SU-DHL-6 (cell line): ENCODE results near the gene PARP1.

Experiments used
- H2AFZ ChIP-seq: fragments of 200-600 bp; sonication (generic); 2 replicates; pipeline ENCODE4 v1.6.1; 2014; ENCODE audit warnings: low read depth, mild to moderate bottlenecking, moderate library complexity, mixed read lengths, antibody characterized with exemption, low read length; ENCODE audit not compliant: severe bottlenecking
- H3F3A ChIP-seq: fragments of 200-600 bp; shearing (Covaris generic); 2 replicates; pipeline ENCODE4 v1.6.0; 2016; ENCODE audit warnings: antibody characterized with exemption, mild to moderate bottlenecking; ENCODE audit not compliant: insufficient read depth
- H3K27ac ChIP-seq: fragments of 200-600 bp; sonication (generic); 2 replicates; pipeline ENCODE4 v1.5.1; 2016; ENCODE audit warnings: low read depth, mild to moderate bottlenecking, low read length, moderate library complexity, mixed read lengths
- H3K27me3 ChIP-seq: fragments of 200-600 bp; sonication (generic), shearing (Covaris generic); 2 replicates; pipeline ENCODE4 v1.6.0; 2014; ENCODE audit warnings: mild to moderate bottlenecking, low read length
- H3K36me3 ChIP-seq: fragments of 200-600 bp; sonication (generic); 2 replicates; pipeline ENCODE4 v1.6.1; 2014; ENCODE audit warnings: mild to moderate bottlenecking, low read length, mixed read lengths
- H3K4me2 ChIP-seq: fragments of 300-600, 200-600 bp; shearing (Covaris generic), sonication (generic); 2 replicates; pipeline ENCODE4 v1.6.0; 2014; ENCODE audit warnings: low read length, low read depth, mild to moderate bottlenecking; ENCODE audit not compliant: poor library complexity, severe bottlenecking
- H3K4me3 ChIP-seq: fragments of 200-600 bp; sonication (generic); 2 replicates; pipeline ENCODE4 v1.5.1; 2014; ENCODE audit warnings: antibody characterized with exemption, low read length, mild to moderate bottlenecking, mixed read lengths; ENCODE audit not compliant: insufficient read depth, poor library complexity, severe bottlenecking
- H3K79me2 ChIP-seq: fragments of 200-600 bp; sonication (generic); 2 replicates; pipeline ENCODE4 v1.6.1; 2014; ENCODE audit warnings: mild to moderate bottlenecking, low read length, moderate library complexity; ENCODE audit not compliant: insufficient read depth
- H3K9ac ChIP-seq: fragments of 200-600 bp; sonication (generic); 2 replicates; pipeline ENCODE4 v1.7.0; 2014; ENCODE audit warnings: mild to moderate bottlenecking, low read length
- H3K9me2 ChIP-seq: fragments of 200-600 bp; sonication (generic); replicated peaks from 2 replicates; pipeline ENCODE4 v1.6.1; 2014; ENCODE audit warnings: low read length; ENCODE audit not compliant: insufficient read depth
- H3K9me3 ChIP-seq: fragments of 200-600 bp; sonication (generic); 2 replicates; pipeline ENCODE4 v1.6.1; 2014; ENCODE audit warnings: low read length, mixed read lengths; ENCODE audit not compliant: insufficient read depth
- H4K20me1 ChIP-seq: fragments of 200-600 bp; sonication (generic); 2 replicates; pipeline ENCODE4 v1.6.1; 2014; ENCODE audit warnings: low read depth, mild to moderate bottlenecking, antibody characterized with exemption, low read length, moderate library complexity, mixed read lengths
- CTCF ChIP-seq: fragments of 200-600 bp; sonication (generic); IDR thresholded peaks from one replicate; pipeline ENCODE4 v1.5.1; 2017; ENCODE audit warnings: antibody characterized with exemption, mild to moderate bottlenecking, low read length, moderate library complexity; ENCODE audit not compliant: insufficient read depth, poor library complexity, severe bottlenecking
- EZH2phosphoT487 ChIP-seq: fragments of 200-600 bp; sonication (generic), shearing (Covaris generic); conservative IDR thresholded peaks from 2 replicates; pipeline ENCODE4 v1.6.1; 2018; ENCODE audit warnings: mild to moderate bottlenecking, antibody characterized with exemption, low read length, moderate library complexity, mixed read lengths

Gene PARP1

GRCh38 chr1:226394462-226394861 is 13.4 kb downstream of the PARP1 start:
- Histone ChIP-seq H3K27ac (no peak overlapping the region), H2AFZ (no peak overlapping the region), H3K9me2 (no peaks in the 10 kb centered on the region), H3K4me3 (no peak overlapping the region), H3K79me2 (peaks cover 80% of the 10 kb centered on the region), H3K27me3 (no peaks in the 10 kb centered on the region), H3K9ac (no peak overlapping the region), H3K9me3 (no peaks in the 10 kb centered on the region), H3F3A (no peaks in the 10 kb centered on the region), H3K36me3 (peaks cover 45% of the 10 kb centered on the region), H3K4me2 (no peak overlapping the region), H4K20me1 (peaks cover 20% of the 10 kb centered on the region)
- TF ChIP-seq EZH2phosphoT487: no peak
- TF ChIP-seq CTCF: no peak

- Histone ChIP-seq H3F3A (no peaks in the 10 kb centered on the region), H3K4me2 (no peak overlapping the region), H3K9me3 (no peaks in the 10 kb centered on the region), H3K9ac (no peak overlapping the region), H3K9me2 (no peaks in the 10 kb centered on the region), H3K79me2 (peaks cover 42% of the 10 kb centered on the region), H3K4me3 (no peak overlapping the region), H4K20me1 (peaks cover 13% of the 10 kb centered on the region), H2AFZ (no peak overlapping the region), H3K36me3 (peaks cover 37% of the 10 kb centered on the region), H3K27me3 (no peaks in the 10 kb centered on the region), H3K27ac (no peak overlapping the region)
- TF ChIP-seq EZH2phosphoT487 (no peak), CTCF (no peak)
These were observed 17.2 kb downstream of the PARP1 start for GRCh38 chr1:226390681-226391080.

DNA sequence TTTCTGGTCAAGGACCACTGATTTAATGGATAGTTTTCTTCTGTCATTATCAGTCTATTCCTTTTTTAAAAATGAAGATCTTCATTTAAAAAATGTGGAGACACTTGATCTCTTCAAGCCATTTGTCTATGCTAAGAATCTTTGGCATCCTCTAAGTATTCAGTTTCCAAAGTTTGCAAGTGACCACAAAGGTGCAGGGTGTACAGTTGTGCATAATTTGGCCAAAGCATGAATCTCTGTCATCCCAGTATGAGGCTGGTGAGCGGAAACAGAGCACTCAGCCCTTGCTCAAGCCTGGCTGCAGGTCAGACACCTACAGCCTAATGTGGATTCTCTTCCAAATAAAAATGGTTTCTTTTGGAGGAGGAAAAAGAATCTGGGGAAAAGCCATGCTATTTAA is 19.8 kb downstream of the PARP1 start:
- no peak for TF ChIP-seq CTCF
- no peak for TF ChIP-seq EZH2phosphoT487
- H3K27me3 ChIP-seq: no peaks in the 10 kb centered on the region
- no peak overlapping the region for H2AFZ ChIP-seq
- no peak overlapping the region for H3K9ac ChIP-seq
- peaks cover 18% of the 10 kb centered on the region for H3K79me2 ChIP-seq
- peaks cover 32% of the 10 kb centered on the region for H3K36me3 ChIP-seq
- H3K9me2 ChIP-seq: no peaks in the 10 kb centered on the region
- no peak overlapping the region for H3K27ac ChIP-seq
- H3K9me3 ChIP-seq: no peaks in the 10 kb centered on the region
- peaks cover 13% of the 10 kb centered on the region; the same call in 1 of the 2 replicates for H4K20me1 ChIP-seq
- H3F3A ChIP-seq: no peaks in the 10 kb centered on the region
- no peak overlapping the region for H3K4me2 ChIP-seq
- H3K4me3 ChIP-seq: no peak overlapping the region
